IPS DF 6.9 (cell line): ENCODE measurements around the gene RNASET2.

Experiments
- DNase-seq: peaks from one replicate; pipeline ENCODE4 v3.0.0-alpha.2; 2013; ENCODE audit warnings: low read depth, low spot score
- H3K27ac ChIP-seq: one replicate; pipeline ENCODE4 v1.5.1; 2013; ENCODE audit warnings: low read length, control low read depth
- H3K27me3 ChIP-seq: 2 replicates; pipeline ENCODE4 v1.6.1; 2013; ENCODE audit warnings: mild to moderate bottlenecking, low read length; ENCODE audit not compliant: control insufficient read depth, insufficient read depth
- H3K36me3 ChIP-seq: 2 replicates; pipeline ENCODE4 v1.6.1; 2013; ENCODE audit warnings: low read length; ENCODE audit not compliant: control insufficient read depth, insufficient read depth
- H3K4me1 ChIP-seq: 2 replicates; pipeline ENCODE4 v1.6.1; 2013; ENCODE audit warnings: low read length; ENCODE audit not compliant: control insufficient read depth, insufficient read depth
- H3K4me3 ChIP-seq: 2 replicates; pipeline ENCODE4 v1.5.1; 2013; ENCODE audit warnings: mild to moderate bottlenecking, low read length
- H3K9me3 ChIP-seq: 2 replicates; pipeline ENCODE4 v1.6.1; 2013; ENCODE audit warnings: low read length, inconsistent platforms; ENCODE audit not compliant: control insufficient read depth, insufficient read depth
- WGBS: extraction: QIAGEN DNeasy Blood & Tissue Kit; methylation state at CpG from one replicate; pipeline ENCODE4 v1.1.7; 2013; ENCODE audit warnings: mixed read lengths, missing lambda C conversion rate; ENCODE audit not compliant: insufficient read length, insufficient coverage; 5-methylcytosine and 5-hydroxymethylcytosine counted together

Gene RNASET2

DNA sequence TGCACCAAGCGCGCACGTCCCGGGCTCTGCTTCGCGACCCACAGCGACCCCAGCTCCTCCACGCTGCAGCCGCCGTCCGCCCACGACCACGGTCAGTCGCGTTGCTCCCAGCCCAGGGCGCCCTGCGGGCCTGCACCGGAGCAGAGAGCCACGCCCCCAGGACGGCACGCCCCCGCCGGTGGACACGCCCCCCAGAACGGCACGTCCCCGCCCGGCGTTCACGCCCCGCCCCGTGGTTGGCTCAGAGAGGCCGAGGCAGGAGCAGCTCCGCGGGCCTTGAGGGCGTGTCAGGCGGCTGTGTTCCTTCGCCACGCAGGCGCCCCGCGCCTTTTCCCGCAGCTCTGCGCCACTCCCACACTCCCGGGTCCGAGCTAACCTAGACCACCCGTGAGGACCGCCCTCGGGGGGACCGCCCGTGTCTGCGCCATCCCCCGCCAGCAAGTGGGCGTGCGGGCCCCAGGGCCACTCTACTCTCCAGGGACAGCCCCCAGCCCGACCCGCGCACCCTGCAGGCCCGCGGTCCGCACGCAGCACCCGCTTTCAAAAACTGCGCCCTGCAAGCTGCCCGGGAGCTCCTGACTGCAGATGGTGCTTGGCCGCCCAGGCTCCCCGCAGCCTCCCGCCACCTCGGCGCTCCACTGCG, at the start of gene RNASET2:
Gene RNASET2, minus strand, starts transcription at position 107 of the 643 bp plus-strand sequence. CDS start 368 bp downstream, outside the sequence.
- Histone ChIP-seq H3K4me1 (0 out of 2 replicates have a peak, but pooled peaks cover 4% of the 10 kb centered on the region), H3K27ac (no peak within 1 kb of the TSS), H3K36me3 (no peaks in the 10 kb centered on the region), H3K9me3 (no peaks in the 10 kb centered on the region), H3K4me3 (peak within 1 kb of the TSS; percentile 75), H3K27me3 (no peaks in the 10 kb centered on the region)
- no peak for DNase-seq
- WGBS = no CpG with 5 or more reads among the region's 71 CpGs

DNA sequence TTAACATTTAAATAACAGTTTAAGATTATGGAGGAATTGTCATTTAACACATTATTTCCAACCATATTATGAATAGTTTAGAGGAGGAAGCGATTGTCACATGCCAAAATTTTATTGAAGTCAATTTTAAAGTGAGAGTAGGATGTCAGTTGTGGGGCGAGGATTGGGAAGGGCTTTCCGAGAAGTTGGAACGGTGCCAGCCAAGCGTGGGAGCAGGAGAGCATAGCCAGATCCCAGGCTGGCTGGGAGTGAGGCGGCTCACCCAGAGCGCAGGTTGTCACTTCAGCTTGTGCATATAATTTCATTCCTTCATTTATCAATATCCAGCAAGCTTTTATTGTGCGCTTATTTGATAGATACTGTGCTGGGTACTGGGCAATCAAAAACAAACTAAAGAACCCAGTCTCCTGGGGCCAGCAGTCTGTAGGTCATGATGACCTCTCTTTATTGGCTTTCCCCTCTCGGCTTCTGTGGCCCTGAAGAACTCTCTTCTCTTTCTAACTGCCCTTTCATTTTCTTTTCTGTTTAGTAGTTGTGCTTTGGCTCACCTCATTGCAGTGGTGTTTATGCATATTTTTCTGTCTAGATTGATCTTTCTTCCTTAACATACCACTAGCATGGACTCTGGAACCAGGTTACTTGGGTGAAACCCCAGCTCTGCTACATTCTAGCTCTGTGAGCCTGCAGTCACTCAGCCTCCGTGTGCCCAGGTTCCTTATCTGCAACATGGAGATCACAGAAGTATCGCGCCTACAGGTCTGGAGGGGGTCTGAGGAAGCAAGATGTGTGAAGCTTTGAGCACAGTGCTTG, 49.2 kb upstream of the RNASET2 start:
- Histone ChIP-seq H3K27me3 (no peaks in the 10 kb centered on the region), H3K27ac (no peak overlapping the region), H3K36me3 (peaks cover 8% of the 10 kb centered on the region; the same call in 1 of the 2 replicates), H3K4me1 (0 out of 2 replicates have a peak, but pooled peaks cover 1% of the 10 kb centered on the region), H3K9me3 (no peaks in the 10 kb centered on the region), H3K4me3 (no peak overlapping the region)
- WGBS = no CpG with 5 or more reads among the region's 12 CpGs
- no peak for DNase-seq

DNA sequence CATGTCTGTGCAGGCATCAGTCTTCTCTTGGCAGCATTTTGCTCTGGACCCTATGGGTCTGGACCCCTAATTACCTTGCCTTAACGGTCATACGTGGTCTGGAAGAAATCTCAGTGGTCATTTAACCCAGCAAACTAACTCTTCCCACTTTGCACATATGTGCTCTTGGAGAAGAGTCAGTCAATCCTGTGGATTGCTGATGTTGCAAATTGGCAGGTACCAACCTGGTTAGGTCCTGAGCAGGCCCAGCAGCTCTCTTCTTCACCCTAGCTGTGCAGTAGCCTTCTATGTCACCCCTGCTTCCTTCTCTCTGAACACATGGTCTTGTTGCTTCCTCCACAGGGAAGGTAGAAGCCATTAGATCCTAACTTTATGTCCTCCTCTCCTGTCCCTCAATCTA, 44.4 kb upstream of the RNASET2 start:
- peaks cover 4% of the 10 kb centered on the region; the same call in 1 of the 2 replicates for H3K4me1 ChIP-seq
- no peak overlapping the region for H3K4me3 ChIP-seq
- DNase-seq = no peak
- WGBS = no CpG with 5 or more reads among the region's 2 CpGs
- peaks cover 5% of the 10 kb centered on the region; the same call in 1 of the 2 replicates for H3K36me3 ChIP-seq
- no peaks in the 10 kb centered on the region for H3K27me3 ChIP-seq
- no peak overlapping the region for H3K27ac ChIP-seq
- H3K9me3 ChIP-seq = no peaks in the 10 kb centered on the region

DNA sequence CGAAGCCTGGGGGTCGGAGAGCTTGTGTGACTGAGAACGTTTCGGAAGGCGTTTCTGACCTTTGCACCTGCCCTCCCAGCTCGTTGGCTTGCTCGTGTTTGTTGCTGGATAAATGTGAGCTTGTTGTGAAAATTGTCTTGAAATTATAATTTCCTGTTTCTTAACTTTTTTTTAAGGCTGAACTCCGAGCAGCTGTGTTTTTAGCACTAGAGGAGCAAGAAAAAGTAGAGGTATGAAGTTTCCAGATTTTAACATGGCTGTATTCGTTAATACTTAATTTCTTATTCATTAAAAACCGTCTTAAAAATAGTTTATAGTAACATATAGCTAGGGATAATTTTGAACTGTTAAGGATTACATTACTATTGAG, 43.5 kb upstream of the RNASET2 start:
- peak overlapping the region; percentile 90 for H3K4me3 ChIP-seq
- no CpG with 5 or more reads among the region's 10 CpGs for WGBS
- H3K4me1 ChIP-seq = peaks cover 4% of the 10 kb centered on the region; the same call in 1 of the 2 replicates
- DNase-seq = no peak
- no peaks in the 10 kb centered on the region for H3K27me3 ChIP-seq
- peaks cover 3% of the 10 kb centered on the region; the same call in 1 of the 2 replicates for H3K36me3 ChIP-seq
- no peaks in the 10 kb centered on the region for H3K9me3 ChIP-seq
- no peak overlapping the region for H3K27ac ChIP-seq

- peak; percentile 77 for DNase-seq
- H3K4me3 ChIP-seq = peak within 1 kb of the TSS; percentile 90
- no CpG with 5 or more reads among the region's 93 CpGs for WGBS
- H3K27ac ChIP-seq = no peak within 1 kb of the TSS
- peaks cover 4% of the 10 kb centered on the region; the same call in 1 of the 2 replicates for H3K4me1 ChIP-seq
- peaks cover 3% of the 10 kb centered on the region; the same call in 1 of the 2 replicates for H3K36me3 ChIP-seq
- no peaks in the 10 kb centered on the region for H3K27me3 ChIP-seq
- H3K9me3 ChIP-seq = no peaks in the 10 kb centered on the region
Measured at GRCh38 chr6:166999145-166999883, 43.0 kb upstream of the RNASET2 start, which contains the start of gene CEP43. CEP43 (plus strand) TSS chr6:166999397; CDS start chr6:166999413, 16 bp downstream.

DNA sequence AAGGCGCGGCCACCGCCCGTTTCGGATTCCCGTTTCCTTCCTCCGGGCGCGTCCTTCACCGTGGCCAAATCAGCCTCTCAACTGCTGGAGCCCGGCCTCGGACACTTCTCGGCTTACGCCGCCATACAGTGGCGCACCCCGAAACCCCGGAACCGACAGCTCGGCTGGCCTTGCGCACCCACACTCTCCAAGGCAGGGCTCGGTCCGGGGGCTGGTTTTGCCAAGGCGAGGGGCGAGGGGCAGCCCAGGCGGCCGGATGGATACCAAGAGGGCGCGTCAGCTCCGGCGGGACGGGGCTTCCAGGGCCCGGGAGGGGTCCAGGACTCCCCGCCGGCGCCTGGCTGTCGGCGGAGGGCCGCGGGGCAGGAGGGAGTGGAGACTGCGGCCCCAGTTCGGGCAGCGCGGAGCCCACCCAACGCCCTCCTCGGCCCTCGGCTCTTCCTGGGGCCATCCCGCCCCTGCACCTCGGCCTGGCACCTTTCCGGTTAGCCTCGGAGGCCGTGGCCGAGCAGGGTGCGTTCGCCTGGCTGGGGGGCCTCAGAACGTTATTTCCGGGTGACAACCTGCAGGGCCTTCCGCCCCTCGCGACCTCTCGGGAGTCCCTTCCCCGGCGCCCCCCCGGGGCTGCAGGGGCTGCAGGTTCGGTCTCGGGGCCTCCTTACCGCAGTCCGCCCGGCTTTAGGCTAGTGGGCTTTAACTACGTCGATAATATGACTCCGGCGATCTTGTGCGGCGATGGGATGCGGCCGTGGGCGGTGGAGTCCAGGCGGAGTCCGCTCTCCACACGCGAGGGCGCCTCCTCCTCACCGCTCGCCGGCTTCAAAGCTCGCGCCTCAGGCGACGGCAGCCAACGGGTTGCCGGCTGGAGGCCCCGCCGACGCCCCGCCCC, 42.1 kb upstream of the RNASET2 start:
- DNase-seq = no peak
- no peaks in the 10 kb centered on the region for H3K27me3 ChIP-seq
- no peak overlapping the region for H3K27ac ChIP-seq
- no peaks in the 10 kb centered on the region for H3K9me3 ChIP-seq
- peaks cover 4% of the 10 kb centered on the region; the same call in 1 of the 2 replicates for H3K4me1 ChIP-seq
- WGBS = no CpG with 5 or more reads among the region's 96 CpGs
- H3K4me3 ChIP-seq = peak overlapping the region; percentile 90
- peaks cover 3% of the 10 kb centered on the region; the same call in 1 of the 2 replicates for H3K36me3 ChIP-seq

DNA sequence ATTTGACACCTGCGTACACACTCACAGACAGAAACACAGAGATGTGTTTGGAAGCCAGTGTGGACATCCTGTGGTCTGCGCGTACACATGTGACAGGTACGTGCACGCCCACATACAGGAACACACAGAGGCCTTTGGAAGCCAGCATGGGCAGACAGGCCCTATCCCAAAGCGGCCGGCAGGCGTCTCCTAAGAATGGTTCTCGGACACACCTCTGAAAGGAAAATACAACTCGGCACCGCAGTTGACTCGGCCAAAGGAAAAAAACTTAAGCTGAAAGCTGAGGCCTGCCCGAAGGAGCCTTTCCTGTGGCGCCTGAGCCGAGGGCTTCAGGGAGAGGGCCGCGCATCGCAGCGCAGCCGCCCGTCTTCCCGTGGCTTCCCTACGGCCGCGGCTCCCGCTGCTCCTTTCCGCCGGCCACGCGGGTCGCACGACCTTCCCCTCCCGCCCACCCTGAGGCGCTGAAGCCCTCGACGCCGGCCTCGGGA, 41.5 kb upstream of the RNASET2 start:
- no CpG with 5 or more reads among the region's 38 CpGs for WGBS
- no peak for DNase-seq
- no peaks in the 10 kb centered on the region for H3K9me3 ChIP-seq
- H3K27ac ChIP-seq = no peak overlapping the region
- H3K36me3 ChIP-seq = peaks cover 3% of the 10 kb centered on the region; the same call in 1 of the 2 replicates
- H3K27me3 ChIP-seq = no peaks in the 10 kb centered on the region
- peaks cover 4% of the 10 kb centered on the region; the same call in 1 of the 2 replicates for H3K4me1 ChIP-seq
- H3K4me3 ChIP-seq = peak overlapping the region; percentile 90; the same call in 1 of the 2 replicates

DNA sequence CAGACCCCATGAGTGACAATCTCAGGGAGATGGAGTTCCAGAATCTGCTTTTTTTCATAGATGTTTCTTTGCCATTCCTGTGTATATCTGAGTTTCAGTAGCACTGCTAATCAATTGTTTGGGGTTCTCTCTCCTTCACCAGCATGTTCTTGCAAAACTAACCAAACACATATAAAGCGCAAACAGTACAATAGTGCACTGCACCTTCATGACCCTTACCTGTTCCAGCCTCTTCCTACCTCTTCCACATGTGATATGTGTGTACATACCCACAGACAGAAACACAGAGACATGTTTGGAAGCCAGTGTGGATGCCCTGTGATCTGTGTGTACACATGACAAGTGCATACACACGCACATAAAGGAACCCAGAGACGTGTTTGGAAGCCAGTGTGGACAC, 41.0 kb upstream of the RNASET2 start:
- H3K4me3 ChIP-seq = no peak overlapping the region
- DNase-seq = no peak
- H3K9me3 ChIP-seq = no peaks in the 10 kb centered on the region
- H3K27ac ChIP-seq = no peak overlapping the region
- H3K4me1 ChIP-seq = peaks cover 4% of the 10 kb centered on the region; the same call in 1 of the 2 replicates
- no CpG with 5 or more reads among the region's 3 CpGs for WGBS
- no peaks in the 10 kb centered on the region for H3K27me3 ChIP-seq
- peaks cover 3% of the 10 kb centered on the region; the same call in 1 of the 2 replicates for H3K36me3 ChIP-seq

DNA sequence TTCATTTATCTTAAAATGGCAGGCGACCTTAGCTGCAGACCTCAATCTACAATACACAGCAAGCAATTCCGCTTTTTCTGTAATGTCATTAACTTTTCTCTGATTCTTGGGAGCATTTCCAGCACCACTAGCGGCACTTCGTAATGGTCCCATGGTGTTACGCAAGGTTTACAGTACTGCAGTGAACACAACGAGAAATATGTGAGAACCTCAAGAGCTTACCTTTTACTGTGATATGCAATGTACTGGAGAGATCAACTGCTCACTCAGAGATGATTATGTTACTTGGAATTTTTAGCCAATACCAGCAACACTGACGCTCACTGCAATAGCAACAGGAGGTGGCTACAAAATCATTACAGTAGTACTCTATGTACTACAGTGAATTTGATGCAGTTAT, 40.1 kb upstream of the RNASET2 start:
- DNase-seq = no peak
- Histone ChIP-seq H3K4me1 (peaks cover 4% of the 10 kb centered on the region; the same call in 1 of the 2 replicates), H3K27ac (no peak overlapping the region), H3K9me3 (no peaks in the 10 kb centered on the region), H3K36me3 (peaks cover 3% of the 10 kb centered on the region; the same call in 1 of the 2 replicates), H3K4me3 (no peak overlapping the region), H3K27me3 (no peaks in the 10 kb centered on the region)
- whole genome bisulfite sequencing = no CpG with 5 or more reads among the region's 7 CpGs
